ENCODE data around the gene CDH23.

CDH23 gene

GRCh38 chr10:71715026-71715425, 318.3 kb downstream of the CDH23 start:
- no peak for DNase-seq

DNA sequence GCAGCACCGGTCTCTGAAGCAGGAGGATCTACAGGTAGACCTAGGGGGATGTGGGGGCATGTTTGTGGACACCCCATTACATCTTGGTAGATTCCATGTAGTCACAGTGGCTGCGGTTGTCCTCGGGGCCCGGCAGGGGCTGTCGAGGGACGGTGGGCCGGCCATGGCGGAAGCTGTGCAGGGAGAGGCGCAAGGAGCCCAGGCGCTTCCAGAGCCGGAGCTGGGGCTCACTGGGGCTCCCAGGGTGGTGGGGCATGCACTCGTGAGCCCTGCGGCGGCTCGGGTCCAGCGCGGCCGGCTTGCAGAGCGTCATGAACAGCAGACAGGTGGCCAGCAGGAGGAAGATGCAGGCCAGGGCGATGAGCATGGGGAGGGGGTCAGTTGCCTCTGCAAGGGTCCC, 319.1 kb downstream of the CDH23 start:
- DNase-seq = no peak

- DNase-seq = no peak
These were observed 319.7 kb downstream of the CDH23 start for GRCh38 chr10:71716426-71716825.

DNA sequence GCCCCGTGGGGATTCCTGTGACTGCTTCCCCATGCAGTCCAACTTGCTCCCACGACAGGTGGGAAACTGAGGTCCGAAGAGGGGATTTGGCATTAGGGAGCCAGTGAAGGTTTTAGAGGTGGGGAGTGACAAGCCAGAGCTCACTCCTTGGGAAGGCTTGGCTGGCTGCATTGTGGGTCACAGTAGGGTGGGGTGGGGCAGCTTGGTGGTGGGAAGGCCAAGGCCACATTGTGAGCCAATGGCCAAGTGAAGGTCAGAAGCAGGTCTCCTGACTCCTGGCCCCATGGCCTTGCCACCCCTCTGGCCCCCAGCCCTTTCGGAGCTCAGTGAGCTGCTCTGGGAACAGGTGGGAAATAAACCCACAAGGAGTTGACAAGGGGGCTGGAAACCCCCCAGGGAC, 320.3 kb downstream of the CDH23 start:
- DNase-seq = no peak

- no peak for DNase-seq
These were observed 320.8 kb downstream of the CDH23 start for GRCh38 chr10:71717551-71717951.

- DNase-seq = no peak
These were observed 321.5 kb downstream of the CDH23 start for GRCh38 chr10:71718165-71718698.

- DNase-seq = no peak
These were observed 322.3 kb downstream of the CDH23 start for GRCh38 chr10:71719042-71719441.

DNA sequence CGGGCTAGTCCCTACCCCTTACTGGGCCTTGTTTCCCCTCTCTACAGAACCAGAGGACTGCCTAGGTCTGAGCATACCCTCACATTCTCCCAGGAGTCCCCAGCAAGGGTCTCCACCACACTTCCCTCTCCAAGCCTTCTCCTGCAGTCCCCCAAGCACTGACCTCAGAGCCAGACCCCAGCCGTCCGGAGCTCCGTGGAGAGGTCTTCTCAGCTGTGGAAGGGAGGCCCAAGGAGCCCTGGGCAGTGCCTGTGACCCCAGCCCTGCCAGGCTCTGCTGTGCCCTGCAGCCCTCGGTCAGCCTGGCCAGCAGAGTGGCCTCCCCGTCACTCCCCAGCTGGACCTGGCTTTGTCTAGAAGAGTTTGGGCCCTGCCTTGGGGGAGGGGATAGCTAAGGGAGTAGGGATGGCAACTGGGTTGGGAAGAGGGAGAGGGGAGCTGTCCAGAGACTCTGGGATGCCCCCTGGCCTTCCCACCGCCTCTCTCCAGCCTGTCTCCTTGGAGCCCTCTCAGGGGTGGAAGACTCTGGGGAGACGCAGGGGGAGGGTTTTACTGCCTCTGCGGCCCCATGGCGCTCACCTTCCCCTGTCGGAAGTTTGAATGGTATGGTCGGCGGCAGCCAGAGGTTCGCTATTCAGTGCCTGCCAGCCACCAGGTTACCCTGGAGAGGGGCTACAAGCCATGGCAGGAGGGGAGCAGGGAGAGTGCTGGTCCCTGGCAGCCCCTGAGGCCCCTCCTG, 322.9 kb downstream of the CDH23 start, which contains the start of gene C10orf105:
C10orf105 (minus strand) TSS at position 315 of the 738 bp plus-strand sequence. CDS start 3,441 bp downstream, outside the sequence.
- no peak for DNase-seq

DNA sequence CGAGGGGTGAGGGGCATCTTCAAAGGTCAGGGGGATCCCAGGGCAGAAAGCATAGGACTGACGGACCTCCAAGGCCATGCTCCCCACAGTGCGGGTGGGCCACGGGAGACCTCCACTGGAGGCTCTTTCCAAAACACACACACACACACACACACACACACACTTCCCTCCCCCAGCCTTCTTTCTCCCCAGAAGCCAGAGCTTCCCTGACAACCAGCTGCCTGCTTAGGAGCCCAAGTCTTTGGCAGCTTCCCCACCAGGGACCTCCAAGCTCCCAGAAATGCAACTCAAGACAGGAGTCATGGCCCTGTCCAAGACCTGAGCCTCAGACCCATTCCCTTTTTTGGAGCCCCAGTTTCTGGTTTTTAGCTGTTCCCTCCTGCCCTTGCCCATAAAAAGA, 323.6 kb downstream of the CDH23 start:
- DNase-seq = no peak

DNA sequence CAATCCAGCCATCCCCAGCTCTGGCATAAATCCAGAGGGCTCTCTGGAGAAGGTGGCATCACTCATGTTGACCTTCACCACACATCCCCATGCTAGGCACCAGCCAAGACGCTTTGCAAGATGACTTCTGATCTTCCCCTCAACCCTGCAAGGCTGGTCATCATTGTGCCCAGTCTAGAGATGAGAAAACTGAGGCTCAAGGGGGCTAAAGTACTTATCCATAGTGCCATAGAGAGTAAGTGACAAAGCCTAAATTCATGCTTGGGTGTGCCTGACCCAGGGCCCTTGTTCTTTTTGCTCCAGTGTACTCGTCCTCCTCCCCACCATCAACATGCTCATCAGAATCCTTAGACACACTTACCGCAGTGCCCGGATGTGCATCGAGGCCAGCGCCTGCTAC, 324.6 kb downstream of the CDH23 start:
- no peak for DNase-seq

- DNase-seq = no peak
These were observed 326.1 kb downstream of the CDH23 start for GRCh38 chr10:71722849-71723248.

- no peak for DNase-seq
These were observed 326.6 kb downstream of the CDH23 start for GRCh38 chr10:71723311-71723710.

DNA sequence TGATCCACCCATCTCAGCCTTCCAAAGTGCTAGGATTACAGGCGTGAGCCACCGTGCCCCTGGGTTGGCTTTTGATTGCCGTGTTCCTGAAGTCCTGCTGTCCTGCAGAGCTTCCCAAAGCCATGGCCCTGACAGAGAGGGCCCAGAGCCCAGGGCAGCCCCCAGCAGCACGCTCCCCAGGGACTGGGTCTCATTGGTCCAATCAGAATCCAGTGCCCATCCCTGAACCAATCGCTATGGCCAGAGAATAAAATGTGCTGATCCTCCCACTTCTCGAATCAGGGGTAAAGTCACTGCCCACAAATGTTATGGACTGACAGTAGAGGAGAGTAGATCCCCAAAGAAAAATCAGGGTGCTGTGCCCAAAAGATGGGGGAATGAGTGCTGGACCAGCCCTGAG, 327.8 kb downstream of the CDH23 start:
- no peak for DNase-seq

- no peak for DNase-seq
These were observed 328.5 kb downstream of the CDH23 start for GRCh38 chr10:71725249-71725648.

DNA sequence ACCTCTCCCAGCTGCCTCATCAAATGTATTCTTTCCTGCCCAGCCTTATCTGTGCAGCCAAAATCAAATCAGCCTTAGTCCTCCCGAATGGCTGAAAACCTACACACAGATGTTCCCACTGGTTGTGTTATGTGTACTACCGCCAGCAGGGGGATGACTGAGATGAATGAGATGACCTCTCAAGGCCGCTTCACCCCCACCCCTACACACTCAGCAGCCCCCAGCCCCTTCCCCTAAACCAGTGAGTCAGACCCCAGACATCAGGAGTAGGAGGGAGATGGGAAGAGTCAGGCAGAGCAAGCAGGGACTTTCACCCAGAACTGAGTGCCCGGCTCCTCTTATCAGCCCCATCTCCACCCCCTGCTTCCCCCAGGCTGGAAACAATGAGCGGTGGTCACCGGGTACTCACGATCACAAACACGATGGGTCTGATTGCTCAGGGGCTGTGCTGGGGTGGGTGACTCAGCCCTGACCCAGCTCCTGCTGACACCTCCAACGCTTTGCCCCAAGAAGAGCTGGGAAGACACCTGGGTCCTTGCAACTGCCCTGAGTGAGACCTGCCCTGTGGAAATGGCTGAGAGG, 329.4 kb downstream of the CDH23 start:
- DNase-seq = peak; percentile 78

GRCh38 chr10:71726580-71727104, 329.9 kb downstream of the CDH23 start:
- peak; percentile 38 for DNase-seq

- peak; percentile 28 for DNase-seq
These were observed 330.5 kb downstream of the CDH23 start for GRCh38 chr10:71727105-71727737.

GRCh38 chr10:71727738-71728737, 331.3 kb downstream of the CDH23 start:
- DNase-seq = peak; percentile 89

- peak; percentile 90 for DNase-seq
These were observed 332.5 kb downstream of the CDH23 start for GRCh38 chr10:71729161-71729636.

- no peak for DNase-seq
These were observed 335.1 kb downstream of the CDH23 start for GRCh38 chr10:71731791-71732190.

DNA sequence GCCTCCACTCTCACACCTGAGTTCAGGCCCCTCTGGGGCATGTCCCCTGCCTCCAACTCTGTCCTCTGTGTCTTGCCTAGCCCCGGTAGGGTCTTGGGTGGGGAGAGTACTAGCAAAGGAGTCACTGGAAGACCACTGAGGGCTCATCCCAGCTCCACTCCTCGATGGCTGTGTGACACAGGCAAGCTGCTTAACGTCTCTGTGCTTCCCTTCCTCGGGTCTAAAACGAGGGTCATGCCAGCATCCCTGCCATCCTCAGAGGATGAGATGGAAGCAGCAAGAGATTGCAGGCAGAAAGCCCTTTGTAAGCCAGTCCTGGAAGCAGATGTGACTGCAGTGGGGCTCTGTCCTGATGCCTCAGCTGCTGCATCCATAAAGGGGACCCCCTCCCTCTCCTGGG, 338.1 kb downstream of the CDH23 start:
- no peak for DNase-seq
